Inflammatory macrophage (primary cell): Measurements from ENCODE around the gene ATP2C1.

Experiments used
- DNase-seq, 2 donors: peaks; one replicate each; pipeline ENCODE4 v3.0.0-alpha.2; 2020 to 2022

ATP2C1 gene

DNA sequence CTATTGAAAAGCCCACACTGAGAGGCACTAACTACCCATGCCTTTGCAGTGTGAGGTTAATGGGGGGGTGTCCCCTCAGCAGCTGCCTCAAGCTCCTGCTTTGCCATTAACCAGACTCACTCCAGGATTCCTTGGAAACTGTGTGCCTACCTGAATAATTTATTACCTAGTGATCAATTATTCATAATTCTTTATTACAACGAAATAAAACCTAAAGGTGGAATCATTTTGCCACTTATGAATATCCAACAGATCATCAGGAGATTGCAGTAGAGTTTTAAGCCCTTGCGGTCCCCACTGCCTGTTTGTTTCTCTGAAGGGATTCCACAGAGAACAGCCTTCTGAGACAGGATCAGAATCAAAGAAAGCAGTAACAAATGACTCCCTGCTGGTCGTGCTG is 156.1 kb downstream of the ATP2C1 start:
- no peak for DNase-seq

DNA sequence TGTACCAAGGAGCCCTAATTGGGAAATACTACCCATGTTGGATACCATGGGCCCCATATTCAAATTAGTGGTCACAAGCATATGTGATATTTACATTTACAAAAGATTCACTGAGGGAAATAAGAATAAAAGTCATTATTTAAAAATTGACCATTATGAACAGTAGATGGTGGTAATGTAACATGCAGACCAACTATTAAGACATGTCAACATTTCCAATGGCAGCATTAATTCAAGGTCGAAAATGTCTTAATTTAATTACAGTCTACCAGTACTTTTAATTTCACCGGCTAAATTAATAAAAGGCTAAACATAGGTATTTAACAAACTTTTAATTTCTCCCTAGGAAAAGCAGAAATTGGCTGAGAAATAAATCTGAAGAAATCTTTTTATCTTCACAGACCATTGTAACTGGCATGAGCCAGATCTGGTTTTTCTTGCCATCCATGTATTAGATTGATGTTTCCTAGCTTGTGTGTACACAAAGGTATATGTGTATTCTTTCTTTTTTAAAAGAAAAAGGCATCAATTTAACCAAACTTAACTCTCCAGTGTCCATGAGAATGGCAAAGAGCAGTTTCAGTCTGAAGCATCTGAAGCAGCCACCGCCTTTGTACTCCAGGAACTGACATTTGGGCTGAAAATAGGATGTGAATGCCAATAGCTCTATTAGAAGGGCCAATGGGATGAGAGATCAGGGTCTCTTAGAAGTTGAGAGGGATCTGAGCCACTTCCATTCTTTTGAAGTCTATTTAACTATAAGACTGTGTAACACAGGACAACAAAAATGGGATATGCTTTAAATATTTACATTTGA is 159.4 kb downstream of the ATP2C1 start:
- DNase-seq = no peak
